H1 (cell line): ENCODE data around the gene NUAK1. TPM values are rescaled to one million over a fixed set of nuclear protein-coding genes. Genes with fewer than 3 reads are reported as not detected.

Experiments used
- CTCF ChIA-PET: fragments of 300-600 bp; sonication (Branson Sonifier 250); formaldehyde crosslinking; loops from one replicate; lab custom pipeline; 2021; ENCODE audit not compliant: partially characterized antibody; lab: Charles Lee
- POLR2A ChIA-PET: fragments of 300-600 bp; sonication (Branson Sonifier 250); formaldehyde crosslinking; loops from one replicate; lab custom pipeline; 2021; ENCODE audit warnings: inconsistent platforms; ENCODE audit not compliant: partially characterized antibody; lab: Charles Lee
- DNase-seq, 2 experiments: peaks; one replicate each; pipeline versions ENCODE4 v3.0.0 to v3.0.0-alpha.2; 2010 to 2022; ENCODE audit warnings: low spot score in 2 of 2, low read depth in 1 of 2, mixed read lengths in 1 of 2
- FAIRE-seq: peaks from 2 replicates; lab custom pipeline; 2011; peaks lifted over from hg19 to GRCh38; lab: Jason Lieb, UNC
- H2AFZ ChIP-seq: 2 replicates; pipeline ENCODE4 v1.8.1; 2012; ENCODE audit warnings: low read length, inconsistent platforms
- H2AK5ac ChIP-seq: 2 replicates; pipeline ENCODE4 v1.6.1; 2013; ENCODE audit warnings: low read depth, low read length
- H2BK120ac ChIP-seq: replicated peaks from 2 replicates; pipeline ENCODE3; 2013; ENCODE audit warnings: low read depth, low read length, inconsistent platforms
- H2BK12ac ChIP-seq: 2 replicates; pipeline ENCODE4 v1.6.1; 2013; ENCODE audit warnings: low read depth, low read length
- H2BK15ac ChIP-seq: 2 replicates; pipeline ENCODE4 v1.6.1; 2013; ENCODE audit warnings: low read length
- H2BK20ac ChIP-seq: 2 replicates; pipeline ENCODE4 v1.6.1; 2013; ENCODE audit warnings: low read length
- H2BK5ac ChIP-seq: 2 replicates; pipeline ENCODE4 v1.6.1; 2013; ENCODE audit warnings: low read depth, low read length
- H3K14ac ChIP-seq: 2 replicates; pipeline ENCODE4 v1.6.1; 2013; ENCODE audit warnings: inconsistent platforms; ENCODE audit not compliant: insufficient read length
- H3K18ac ChIP-seq: 2 replicates; pipeline ENCODE4 v1.6.1; 2013; ENCODE audit warnings: low read length; ENCODE audit errors: extremely low read depth
- H3K23ac ChIP-seq: 2 replicates; pipeline ENCODE4 v1.6.1; 2013; ENCODE audit warnings: inconsistent platforms; ENCODE audit not compliant: insufficient read length
- H3K23me2 ChIP-seq: 2 replicates; pipeline ENCODE4 v1.6.1; 2013; ENCODE audit warnings: low read depth, low read length
- H3K27ac ChIP-seq: 2 replicates; pipeline ENCODE4 v1.6.1; 2011; ENCODE audit warnings: low read depth, low read length, inconsistent platforms
- H3K27me3 ChIP-seq, 4 experiments: replicated peaks in 1 of 4; 1 replicate in 1 of 4; 2 replicates in 3 of 4; pipeline versions ENCODE4 v1.6.1 to v1.8.1; 2011 to 2013; ENCODE audit warnings: low read length in 3 of 4, mild to moderate bottlenecking in 3 of 4, inconsistent platforms in 2 of 4, mixed read lengths in 2 of 4, moderate library complexity in 1 of 4; ENCODE audit not compliant: control insufficient read depth in 3 of 4, insufficient read depth in 3 of 4; ENCODE audit errors: extremely low read depth in 1 of 4
- H3K36me3 ChIP-seq, 4 experiments: 2 replicates each; pipeline versions ENCODE4 v1.6.1 to v1.8.1; 2011 to 2013; ENCODE audit warnings: mild to moderate bottlenecking in 4 of 4, low read length in 3 of 4, moderate library complexity in 2 of 4, control low read depth in 1 of 4, inconsistent platforms in 1 of 4; ENCODE audit not compliant: insufficient read depth in 4 of 4, control insufficient read depth in 2 of 4
- H3K4ac ChIP-seq: replicated peaks from 2 replicates; pipeline ENCODE3; 2013; ENCODE audit warnings: low read length, low read depth, mixed read lengths, inconsistent platforms; ENCODE audit not compliant: insufficient read length
- H3K4me1 ChIP-seq, 4 experiments: replicated peaks in 1 of 4; 1 replicate in 1 of 4; 2 replicates in 3 of 4; pipeline versions ENCODE4 v1.6.1 to v1.8.1; 2011 to 2013; ENCODE audit warnings: low read length in 3 of 4, inconsistent platforms in 2 of 4, mixed read lengths in 1 of 4; ENCODE audit not compliant: insufficient read depth in 4 of 4, control insufficient read depth in 3 of 4
- H3K4me2 ChIP-seq, 2 experiments: 2 replicates each; pipeline versions ENCODE4 v1.6.1 to v1.8.1; 2011 to 2013; ENCODE audit warnings: low read depth in 2 of 2, low read length in 2 of 2, control low read depth in 1 of 2, inconsistent platforms in 1 of 2, mild to moderate bottlenecking in 1 of 2; ENCODE audit not compliant: insufficient read depth in 1 of 2
- H3K4me3 ChIP-seq, 4 experiments: fragments of 200-600, 300-600 bp in 1 of 4; sonication (generic), shearing (Covaris generic), sonication (Bioruptor Twin) in 1 of 4; 2 replicates each; pipeline versions ENCODE4 v1.5.1 to v1.8.1; 2011 to 2016; ENCODE audit warnings: low read length in 4 of 4, low read depth in 3 of 4, control low read depth in 2 of 4, inconsistent platforms in 2 of 4, mild to moderate bottlenecking in 2 of 4, mixed read lengths in 1 of 4, moderate library complexity in 1 of 4; ENCODE audit not compliant: insufficient read depth in 2 of 4; ENCODE audit errors: extremely low read depth in 1 of 4
- H3K56ac ChIP-seq: replicated peaks from 2 replicates; pipeline ENCODE3; 2013; ENCODE audit warnings: low read depth, mild to moderate bottlenecking, mixed read lengths, low read length, inconsistent platforms; ENCODE audit not compliant: insufficient read length
- H3K79me1 ChIP-seq: 2 replicates; pipeline ENCODE4 v1.6.1; 2013; ENCODE audit warnings: low read depth, low read length, control low read depth
- H3K79me2 ChIP-seq, 2 experiments: 2 replicates each; pipeline versions ENCODE4 v1.6.1 to v1.8.1; 2012 to 2013; ENCODE audit warnings: low read length in 2 of 2, mild to moderate bottlenecking in 2 of 2, inconsistent platforms in 1 of 2; ENCODE audit not compliant: insufficient read depth in 2 of 2, control insufficient read depth in 1 of 2
- H3K9ac ChIP-seq, 4 experiments: replicated peaks in 1 of 4; 1 replicate in 1 of 4; 2 replicates in 3 of 4; pipeline versions ENCODE4 v1.6.1 to v1.8.1; 2011 to 2013; ENCODE audit warnings: low read depth in 3 of 4, low read length in 3 of 4, control low read depth in 2 of 4, mild to moderate bottlenecking in 2 of 4, moderate library complexity in 2 of 4, inconsistent platforms in 1 of 4; ENCODE audit errors: extremely low read depth in 1 of 4
- H3K9me3 ChIP-seq, 2 experiments: 2 replicates each; pipeline versions ENCODE4 v1.6.1 to v1.8.1; 2012 to 2013; ENCODE audit warnings: mild to moderate bottlenecking in 2 of 2, moderate library complexity in 2 of 2, control low read depth in 1 of 2, inconsistent platforms in 1 of 2, low read depth in 1 of 2, low read length in 1 of 2, mixed read lengths in 1 of 2; ENCODE audit not compliant: insufficient read depth in 2 of 2
- H4K20me1 ChIP-seq, 2 experiments: replicated peaks in 1 of 2; 2 replicates each; pipeline versions ENCODE3 to v1.8.1; 2011 to 2013; ENCODE audit warnings: inconsistent platforms in 2 of 2, low read length in 2 of 2, mild to moderate bottlenecking in 1 of 2; ENCODE audit not compliant: insufficient read depth in 2 of 2, control insufficient read depth in 1 of 2
- H4K5ac ChIP-seq: 2 replicates; pipeline ENCODE4 v1.6.1; 2013; ENCODE audit warnings: low read length, low read depth, mixed read lengths, inconsistent platforms; ENCODE audit not compliant: insufficient read length
- H4K8ac ChIP-seq: 2 replicates; pipeline ENCODE4 v1.8.0; 2013; ENCODE audit warnings: mild to moderate bottlenecking, moderate library complexity, low read length, inconsistent platforms; ENCODE audit not compliant: insufficient read depth; ENCODE audit errors: extremely low read depth
- H4K91ac ChIP-seq: replicated peaks from 2 replicates; pipeline ENCODE3; 2013; ENCODE audit warnings: low read length, mixed read lengths, inconsistent platforms; ENCODE audit not compliant: insufficient read length
- ASH2L ChIP-seq: fragments of 200-600, 300-600 bp; sonication (generic); IDR thresholded peaks from one replicate; pipeline ENCODE4 v1.7.1; 2017; ENCODE audit warnings: low read length
- BACH1 ChIP-seq: IDR thresholded peaks from 2 replicates; pipeline ENCODE4 v1.6.1; 2012; ENCODE audit warnings: low read length, improper control_type of control experiment
- GABPA ChIP-seq: IDR thresholded peaks from 2 replicates; pipeline ENCODE4 v1.6.1; 2011; ENCODE audit warnings: mild to moderate bottlenecking, low read length, moderate library complexity, borderline replicate concordance; ENCODE audit not compliant: insufficient read depth
- JUND ChIP-seq: IDR thresholded peaks from 2 replicates; pipeline ENCODE4 v1.6.1; 2011; ENCODE audit warnings: mild to moderate bottlenecking, improper control_type of control experiment, low read length
- NANOG ChIP-seq: IDR thresholded peaks from 2 replicates; pipeline ENCODE4 v1.6.1; 2011; ENCODE audit warnings: low read length, low read depth, mild to moderate bottlenecking, inconsistent platforms; ENCODE audit not compliant: insufficient read depth, poor library complexity, severe bottlenecking
- POU5F1 ChIP-seq: IDR thresholded peaks from 2 replicates; pipeline ENCODE4 v1.6.1; 2011; ENCODE audit warnings: low read depth, mild to moderate bottlenecking, low read length, moderate library complexity
- SP1 ChIP-seq: IDR thresholded peaks from 2 replicates; pipeline ENCODE4 v1.6.1; 2011; ENCODE audit warnings: low read depth, low read length
- WGBS, 2 experiments: shearing (Covaris generic) in 1 of 2; methylation state at CpG; one replicate each; pipeline versions ENCODE4 v1.1.6 to v1.1.7; 2013 to 2015; ENCODE audit warnings: low lambda C conversion rate in 2 of 2, mixed read lengths in 2 of 2, inconsistent platforms in 1 of 2, low coverage in 1 of 2, missing lambda C conversion rate in 1 of 2; ENCODE audit not compliant: insufficient replicate concordance in 2 of 2, insufficient coverage in 1 of 2, insufficient read length in 1 of 2; ENCODE audit errors: extremely low coverage in 1 of 2, missing lambda C conversion rate in 1 of 2; 5-methylcytosine and 5-hydroxymethylcytosine counted together
- polyA plus RNA-seq, 7 experiments: library from polyadenylated mRNA; depleted of rRNA in 3 of 7; stranded (reverse) in 5 of 7; unstranded in 2 of 7; fragments of >200 nt in 5 of 7; fragments of 200-250 nt in 2 of 7; gene quantifications; 1 replicate in 5 of 7; 2 replicates in 1 of 7; 4 replicates in 1 of 7; pipeline versions ENCODE4 v1.2.1 to v1.2.3, GENCODE V29; 2011 to 2013; ENCODE audit warnings: missing spikeins in 2 of 7, mixed read lengths in 2 of 7
- total RNA-seq: library from RNA; stranded (reverse); fragmentation: NEBNext Ultra II Directional; extraction: Animal tissue kit (Norgen Biotek cat#: 25700); gene quantifications from 2 replicates; pipeline ENCODE4 v1.2.1, GENCODE V29; 2021
- TF ChIP-seq, protein P1 (sequence below): IDR thresholded peaks from 2 replicates; pipeline ENCODE4 v1.6.1; 2012; ENCODE audit warnings: inconsistent platforms

Gene NUAK1
- total and polyA plus RNA-seq, 2 of the 8 experiments (the other 6 are each of a cell fraction or from before 2014, with no cell fraction given), result 6.7 to 18.2 TPM

DNA sequence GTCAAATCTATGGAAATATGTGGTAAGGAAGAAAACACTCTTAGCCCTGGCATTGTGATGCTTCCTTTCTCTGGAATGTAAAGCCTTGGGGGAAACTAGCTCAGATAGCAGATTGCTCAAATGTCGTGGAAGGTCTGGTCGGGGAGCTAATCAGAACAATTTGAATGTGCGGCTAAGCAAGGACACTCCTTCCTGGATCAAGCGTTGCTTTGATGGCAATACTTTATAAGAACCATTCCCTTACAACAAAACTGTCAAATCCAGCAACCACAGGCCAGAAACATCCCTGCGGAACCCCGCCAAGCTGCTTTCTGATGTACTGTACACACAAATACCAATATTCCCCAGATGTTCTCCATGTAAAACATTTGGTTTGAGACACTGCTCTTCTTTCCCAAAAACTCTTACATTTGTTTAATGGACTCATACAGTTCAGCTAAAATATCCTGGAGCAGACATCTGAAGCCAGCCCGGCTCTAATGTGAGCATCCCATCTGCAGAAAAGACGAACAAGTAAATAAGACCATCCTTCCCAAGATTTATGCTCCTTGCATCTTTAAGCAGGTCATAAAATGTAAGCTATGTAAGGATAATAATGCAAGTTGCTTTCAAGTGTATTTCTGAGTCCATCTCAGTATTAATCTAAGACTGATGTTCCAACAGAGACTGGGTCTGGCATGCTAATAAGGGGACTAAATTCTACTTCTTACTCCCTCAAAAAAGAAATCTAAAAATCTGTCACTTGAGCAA, 20.2 kb downstream of the NUAK1 start:
- H3K79me2 ChIP-seq, result peaks cover 8 to 98% of the 10 kb centered on the region in 2 experiments
- H3K56ac ChIP-seq, result no peak overlapping the region
- ChIA-PET CTCF (interaction anchor here (0.5 to 5.0 kb wide), 9 partner anchors 8 to 615 kb away, joined by 3 to 17 read pairs (median 5); no protein-coding TSS in a partner anchor), POLR2A (interaction anchor here (0.9 to 2.3 kb wide), 4 partner anchors 7 to 21 kb away, joined by 3 to 9 read pairs (median 6); partner anchors contain the start of gene NUAK1)
- no peak overlapping the region for H2AFZ ChIP-seq
- no peak overlapping the region for H2BK120ac ChIP-seq
- no peaks in the 10 kb centered on the region for H3K36me3 ChIP-seq
- no peak overlapping the region for H3K23ac ChIP-seq
- no peak overlapping the region for H3K4ac ChIP-seq
- no peak overlapping the region for H2BK20ac ChIP-seq
- no peak overlapping the region for H4K5ac ChIP-seq
- H4K91ac ChIP-seq, result no peak overlapping the region
- no peak overlapping the region for H3K18ac ChIP-seq
- H3K23me2 ChIP-seq, result no peaks in the 10 kb centered on the region
- no peak overlapping the region for H2AK5ac ChIP-seq
- TF ChIP-seq, protein P1, sequence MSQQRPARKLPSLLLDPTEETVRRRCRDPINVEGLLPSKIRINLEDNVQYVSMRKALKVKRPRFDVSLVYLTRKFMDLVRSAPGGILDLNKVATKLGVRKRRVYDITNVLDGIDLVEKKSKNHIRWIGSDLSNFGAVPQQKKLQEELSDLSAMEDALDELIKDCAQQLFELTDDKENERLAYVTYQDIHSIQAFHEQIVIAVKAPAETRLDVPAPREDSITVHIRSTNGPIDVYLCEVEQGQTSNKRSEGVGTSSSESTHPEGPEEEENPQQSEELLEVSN, result no peak
- no peak for TF ChIP-seq SP1
- no peak for TF ChIP-seq POU5F1
- TF ChIP-seq BACH1, result no peak
- no peak for TF ChIP-seq GABPA
- no peak for TF ChIP-seq ASH2L
- no peak for TF ChIP-seq JUND
- no peak for TF ChIP-seq NANOG
- DNase-seq, result no peak
- no peak overlapping the region for H3K4me3 ChIP-seq
- no peak overlapping the region for H3K14ac ChIP-seq
- H3K4me2 ChIP-seq, result no peak overlapping the region
- H3K79me1 ChIP-seq, result peaks cover 15% of the 10 kb centered on the region
- peaks cover 3 to 7% of the 10 kb centered on the region in 2 experiments for H4K20me1 ChIP-seq
- no peak for FAIRE-seq
- H2BK12ac ChIP-seq, result peak overlapping the region; percentile 70; the same call in 1 of the 2 replicates
- H2BK5ac ChIP-seq, result no peak overlapping the region
- no peak overlapping the region for H3K27ac ChIP-seq
- H2BK15ac ChIP-seq, result no peak overlapping the region
- H4K8ac ChIP-seq, result no peak overlapping the region
- H3K27me3 ChIP-seq, result no peaks in the 10 kb centered on the region
- no peaks in the 10 kb centered on the region for H3K9me3 ChIP-seq
- no peak overlapping the region for H3K9ac ChIP-seq
- peaks cover 4 to 18% (median 6%) of the 10 kb centered on the region in 4 experiments for H3K4me1 ChIP-seq
- WGBS, 2 experiments, result 86% methylated on average over 8 of the region's 8 CpGs; no CpG with 5 or more reads in 1 of the 2 experiments
